OCI-LY3 (cell line): ENCODE measurements around the gene DHDH.
"Not testable (repeated sequence)": the region's sequence is repeated elsewhere in the genome, so short reads cannot be mapped to it uniquely, and the experiment has no call there.

Experiments
- H2AFZ ChIP-seq: fragments of 200-600, 300-600 bp; shearing (Covaris generic); 2 replicates; pipeline ENCODE4 v1.6.0; 2014; ENCODE audit warnings: antibody characterized with exemption, low read depth, low read length
- H3K27ac ChIP-seq: fragments of 200-600, 300-600 bp; sonication (generic); 2 replicates; pipeline ENCODE4 v1.5.1; 2014; ENCODE audit warnings: mild to moderate bottlenecking, low read length, moderate library complexity, mixed read lengths
- H3K27me3 ChIP-seq: fragments of 200-600, 300-600 bp; sonication (generic); 2 replicates; pipeline ENCODE4 v1.6.1; 2014; ENCODE audit warnings: low read depth, low read length, mixed read lengths
- H3K36me3 ChIP-seq: fragments of 200-600, 300-600 bp; sonication (generic); replicated peaks from 2 replicates; pipeline ENCODE3; 2014; ENCODE audit warnings: low read depth, low read length, mixed read lengths
- H3K4me1 ChIP-seq: fragments of 300-600, 200-600 bp; sonication (generic); 2 replicates; pipeline ENCODE4 v1.6.1; 2014; ENCODE audit warnings: low read length, mixed read lengths
- H3K4me2 ChIP-seq: fragments of 200-600, 300-600 bp; sonication (generic); 2 replicates; pipeline ENCODE4 v1.6.1; 2014; ENCODE audit warnings: low read length, mixed read lengths
- H3K4me3 ChIP-seq: fragments of 300-600, 200-600 bp; sonication (generic); 2 replicates; pipeline ENCODE4 v1.5.1; 2014; ENCODE audit warnings: antibody characterized with exemption, mild to moderate bottlenecking, low read length, moderate library complexity
- H3K79me2 ChIP-seq: fragments of 300-600, 200-600 bp; shearing (Covaris generic); 2 replicates; pipeline ENCODE4 v1.6.1; 2014; ENCODE audit warnings: mild to moderate bottlenecking, low read length, mixed read lengths
- H3K9ac ChIP-seq: fragments of 300-600, 200-600 bp; shearing (Covaris generic); 2 replicates; pipeline ENCODE4 v1.6.0; 2014; ENCODE audit warnings: mild to moderate bottlenecking, low read length, moderate library complexity
- H3K9me3 ChIP-seq: fragments of 200-600, 300-600 bp; shearing (Covaris generic); 2 replicates; pipeline ENCODE4 v1.6.1; 2014; ENCODE audit warnings: low read length, mixed read lengths; ENCODE audit not compliant: insufficient read depth
- H4K20me1 ChIP-seq: fragments of 200-600, 300-600 bp; sonication (generic); 2 replicates; pipeline ENCODE4 v1.6.1; 2016; ENCODE audit warnings: low read length, mixed read lengths; ENCODE audit not compliant: insufficient read depth
- CTCF ChIP-seq: fragments of 200-600, 300-600 bp; sonication (generic); IDR thresholded peaks from 2 replicates; pipeline ENCODE4 v1.5.1; 2014; ENCODE audit warnings: antibody characterized with exemption, low read length, low read depth
- EZH2phosphoT487 ChIP-seq: fragments of 200-600 bp; shearing (Covaris generic); IDR thresholded peaks from 2 replicates; pipeline ENCODE4 v1.6.1; 2018; ENCODE audit warnings: antibody characterized with exemption, mixed run types, low read depth

The DHDH gene

GRCh38 chr19:48918071-48918470 lies 15.4 kb upstream of the DHDH start:
- H3K4me3 ChIP-seq = no peak overlapping the region
- H3K27ac ChIP-seq = no peak overlapping the region
- TF ChIP-seq CTCF = no peak
- no peak for TF ChIP-seq EZH2phosphoT487
- H3K9me3 ChIP-seq = no peaks in the 10 kb centered on the region
- peaks cover 19% of the 10 kb centered on the region for H3K36me3 ChIP-seq
- H2AFZ ChIP-seq = no peak overlapping the region
- H3K4me1 ChIP-seq = peaks cover 5% of the 10 kb centered on the region; the same call in 1 of the 2 replicates
- H3K4me2 ChIP-seq = no peak overlapping the region
- no peaks in the 10 kb centered on the region for H3K27me3 ChIP-seq
- H3K9ac ChIP-seq = no peak overlapping the region
- no peaks in the 10 kb centered on the region for H3K79me2 ChIP-seq
- no peaks in the 10 kb centered on the region for H4K20me1 ChIP-seq

GRCh38 chr19:48918801-48919247 lies 14.7 kb upstream of the DHDH start:
- Histone ChIP-seq H2AFZ (no peak overlapping the region), H3K4me1 (peaks cover 5% of the 10 kb centered on the region; the same call in 1 of the 2 replicates), H4K20me1 (no peaks in the 10 kb centered on the region), H3K9ac (no peak overlapping the region), H3K9me3 (no peaks in the 10 kb centered on the region), H3K27ac (no peak overlapping the region), H3K79me2 (no peaks in the 10 kb centered on the region), H3K36me3 (peaks cover 14% of the 10 kb centered on the region), H3K4me3 (no peak overlapping the region), H3K27me3 (no peaks in the 10 kb centered on the region), H3K4me2 (no peak overlapping the region)
- TF ChIP-seq EZH2phosphoT487 (no peak), CTCF (no peak)

GRCh38 chr19:48919271-48919670 lies 14.2 kb upstream of the DHDH start:
- not testable (repeated sequence) for H3K9ac ChIP-seq, H2AFZ ChIP-seq, H3K4me3 ChIP-seq, H3K9me3 ChIP-seq, H3K4me1 ChIP-seq, H4K20me1 ChIP-seq, H3K79me2 ChIP-seq, H3K27ac ChIP-seq, H3K27me3 ChIP-seq, H3K4me2 ChIP-seq
- peaks cover 12% of the 10 kb centered on the region for H3K36me3 ChIP-seq

- Histone ChIP-seq H3K79me2 (no peaks in the 10 kb centered on the region), H3K9me3 (no peaks in the 10 kb centered on the region), H3K36me3 (peaks cover 7% of the 10 kb centered on the region), H3K9ac (no peak overlapping the region), H3K4me1 (peaks cover 5% of the 10 kb centered on the region; the same call in 1 of the 2 replicates), H3K27ac (no peak overlapping the region), H3K4me3 (no peak overlapping the region), H2AFZ (no peak overlapping the region), H4K20me1 (no peaks in the 10 kb centered on the region), H3K4me2 (no peak overlapping the region), H3K27me3 (no peaks in the 10 kb centered on the region)
- TF ChIP-seq EZH2phosphoT487 (no peak), CTCF (no peak)
Observed at GRCh38 chr19:48920949-48921348, 12.6 kb upstream of the DHDH start.
